ENCODE data around the gene TRHDE. TPM values are rescaled to one million over a fixed set of nuclear protein-coding genes. Genes with fewer than 3 reads are reported as not detected.

The TRHDE gene
- total and polyA plus RNA-seq, 2 donors (not counting 3 experiments of a cell fraction or from before 2014, with no cell fraction given): not detected

GRCh38 chr12:72273499-72273837, 1.3 kb downstream of the TRHDE start:
- H2AFZ ChIP-seq (ENCODE audit: low read depth, low read length): no peak overlapping the region
- dilution Hi-C loops (cut with MboI; ENCODE audit: extremely low pct_ligation_motif_present, low sequenced_read_pairs): no loop called here
- intact Hi-C loops (cut with micrococcal nuclease): no loop called here
- ChIA-PET CTCF (no interaction called here), POLR2A (no interaction called here)
- no peak overlapping the region for H3K4me2 ChIP-seq (ENCODE audit: insufficient read depth, low read length)
- no peak overlapping the region for H3K27ac ChIP-seq (ENCODE audit: insufficient read depth, low read depth, low read length)
- H3K36me3 ChIP-seq (ENCODE audit: control insufficient read depth in 2 of 2, extremely low read depth in 1 of 2, insufficient read depth in 2 of 2, low read length in 2 of 2): no peaks in the 10 kb centered on the region
- H3K4me3 ChIP-seq (replicated peaks in 1 of 3; ENCODE audit: insufficient read depth in 1 of 3, low read depth in 1 of 3, low read length in 3 of 3): no peak overlapping the region
- peak; percentile 20 for TF ChIP-seq EZH2 (IDR thresholded peaks at IDR 0.05; ENCODE audit: borderline replicate concordance, low read depth, low read length, severe bottlenecking)
- no peak for TF ChIP-seq GATA2 (IDR thresholded peaks at IDR 0.05; ENCODE audit: insufficient read depth, insufficient read length, low read depth, low read length)
- no peak for FAIRE-seq
- H3K27me3 ChIP-seq (ENCODE audit: control insufficient read depth in 2 of 2, insufficient read depth in 2 of 2, low read length in 2 of 2): peaks cover 33 to 49% of the 10 kb centered on the region in 2 experiments
- H3K9me3 ChIP-seq (replicated peaks; ENCODE audit: control insufficient read depth, insufficient read depth, low read length): no peaks in the 10 kb centered on the region
- no peaks in the 10 kb centered on the region for H3K9me1 ChIP-seq (replicated peaks; ENCODE audit: control insufficient read depth, extremely low read depth, insufficient read depth, low read length)
- H3K79me2 ChIP-seq (ENCODE audit: control insufficient read depth, insufficient read depth, low read length): no peaks in the 10 kb centered on the region
- BruUV-seq (replicated peaks): no TSS peak
- no peaks in the 10 kb centered on the region for H4K20me1 ChIP-seq (replicated peaks; ENCODE audit: control insufficient read depth, extremely low read depth, insufficient read depth, low read length)
- no peaks in the 10 kb centered on the region for H3K4me1 ChIP-seq (ENCODE audit: control insufficient read depth, extremely low read depth, insufficient read depth, low read length)
- H3K9ac ChIP-seq (replicated peaks; ENCODE audit: extremely low read depth, insufficient read depth, low read length): no peak overlapping the region
- no peak for DNase-seq (ENCODE audit: low read depth, low spot score)

GRCh38 chr12:72273851-72274351, 1.7 kb downstream of the TRHDE start:
- Histone ChIP-seq H2AFZ (ENCODE audit: low read depth, low read length) (no peak overlapping the region), H3K4me1 (ENCODE audit: control insufficient read depth, extremely low read depth, insufficient read depth, low read length) (no peaks in the 10 kb centered on the region), H3K9ac (replicated peaks; ENCODE audit: extremely low read depth, insufficient read depth, low read length) (no peak overlapping the region), H3K4me2 (ENCODE audit: insufficient read depth, low read length) (no peak overlapping the region), H3K4me3 (replicated peaks in 1 of 3; ENCODE audit: insufficient read depth in 1 of 3, low read depth in 1 of 3, low read length in 3 of 3) (no peak overlapping the region), H3K9me3 (replicated peaks; ENCODE audit: control insufficient read depth, insufficient read depth, low read length) (no peaks in the 10 kb centered on the region), H4K20me1 (replicated peaks; ENCODE audit: control insufficient read depth, extremely low read depth, insufficient read depth, low read length) (no peaks in the 10 kb centered on the region), H3K9me1 (replicated peaks; ENCODE audit: control insufficient read depth, extremely low read depth, insufficient read depth, low read length) (no peaks in the 10 kb centered on the region), H3K27ac (ENCODE audit: insufficient read depth, low read depth, low read length) (no peak overlapping the region), H3K27me3 (ENCODE audit: control insufficient read depth in 2 of 2, insufficient read depth in 2 of 2, low read length in 2 of 2) (peaks cover 33 to 49% of the 10 kb centered on the region in 2 experiments), H3K36me3 (ENCODE audit: control insufficient read depth in 2 of 2, extremely low read depth in 1 of 2, insufficient read depth in 2 of 2, low read length in 2 of 2) (no peaks in the 10 kb centered on the region), H3K79me2 (ENCODE audit: control insufficient read depth, insufficient read depth, low read length) (no peaks in the 10 kb centered on the region)
- intact Hi-C loops (cut with micrococcal nuclease): no loop called here
- FAIRE-seq (no peak), DNase-seq (ENCODE audit: low read depth, low spot score) (no peak)
- CTCF ChIA-PET: no interaction called here
- POLR2A ChIA-PET: no interaction called here
- BruUV-seq (replicated peaks): no TSS peak
- dilution Hi-C loops (cut with MboI; ENCODE audit: extremely low pct_ligation_motif_present, low sequenced_read_pairs): no loop called here
- no peak for TF ChIP-seq POLR2A (IDR thresholded peaks at IDR 0.05; ENCODE audit: low read depth, low read length)
- TF ChIP-seq EZH2 (IDR thresholded peaks at IDR 0.05; ENCODE audit: borderline replicate concordance, low read depth, low read length, severe bottlenecking): no peak
- no peak for TF ChIP-seq JUN (IDR thresholded peaks at IDR 0.05; ENCODE audit: borderline replicate concordance, insufficient read depth, insufficient read length, low read depth)
- no peak for TF ChIP-seq MYC (IDR thresholded peaks at IDR 0.05; ENCODE audit: low read depth, low read length)
- TF ChIP-seq FOS (IDR thresholded peaks at IDR 0.05; ENCODE audit: borderline replicate concordance, insufficient read depth, low read length): no peak
- TF ChIP-seq MAX (IDR thresholded peaks at IDR 0.05; ENCODE audit: insufficient read depth, insufficient read length): no peak
- no peak for TF ChIP-seq GATA2 (IDR thresholded peaks at IDR 0.05; ENCODE audit: insufficient read depth, insufficient read length, low read depth, low read length)
- TF ChIP-seq, protein P1, sequence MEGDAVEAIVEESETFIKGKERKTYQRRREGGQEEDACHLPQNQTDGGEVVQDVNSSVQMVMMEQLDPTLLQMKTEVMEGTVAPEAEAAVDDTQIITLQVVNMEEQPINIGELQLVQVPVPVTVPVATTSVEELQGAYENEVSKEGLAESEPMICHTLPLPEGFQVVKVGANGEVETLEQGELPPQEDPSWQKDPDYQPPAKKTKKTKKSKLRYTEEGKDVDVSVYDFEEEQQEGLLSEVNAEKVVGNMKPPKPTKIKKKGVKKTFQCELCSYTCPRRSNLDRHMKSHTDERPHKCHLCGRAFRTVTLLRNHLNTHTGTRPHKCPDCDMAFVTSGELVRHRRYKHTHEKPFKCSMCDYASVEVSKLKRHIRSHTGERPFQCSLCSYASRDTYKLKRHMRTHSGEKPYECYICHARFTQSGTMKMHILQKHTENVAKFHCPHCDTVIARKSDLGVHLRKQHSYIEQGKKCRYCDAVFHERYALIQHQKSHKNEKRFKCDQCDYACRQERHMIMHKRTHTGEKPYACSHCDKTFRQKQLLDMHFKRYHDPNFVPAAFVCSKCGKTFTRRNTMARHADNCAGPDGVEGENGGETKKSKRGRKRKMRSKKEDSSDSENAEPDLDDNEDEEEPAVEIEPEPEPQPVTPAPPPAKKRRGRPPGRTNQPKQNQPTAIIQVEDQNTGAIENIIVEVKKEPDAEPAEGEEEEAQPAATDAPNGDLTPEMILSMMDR (IDR thresholded peaks at IDR 0.05; ENCODE audit: extremely low read depth in 1 of 2, insufficient read depth in 1 of 2, low read depth in 1 of 2, low read length in 2 of 2): no peak
- TF ChIP-seq POLR2AphosphoS5 (IDR thresholded peaks at IDR 0.05; ENCODE audit: insufficient read depth, low read depth, low read length): no peak
